Adipose tissue (tissue), 3 donors: ENCODE results near the gene NEO1. TPM values are rescaled to one million over a fixed set of nuclear protein-coding genes. Genes with fewer than 3 reads are reported as not detected.

Source experiments
- H3K27ac ChIP-seq: one replicate; pipeline ENCODE4 v1.5.1; 2013; ENCODE audit warnings: low read depth, low read length
- WGBS, 3 donors: extraction: QIAGEN DNeasy Blood & Tissue Kit; methylation state at CpG; one replicate each; pipeline ENCODE4 v1.1.7; 2013; 5-methylcytosine and 5-hydroxymethylcytosine counted together
- polyA plus RNA-seq, 3 donors: library from polyadenylated mRNA; stranded (reverse); fragments of 200-250 nt; gene quantifications; one replicate each; pipeline ENCODE4 v1.2.3, GENCODE V29; 2013
- donor health status: healthy with polysubstance abuse.
- donor health status: Bipolar disorder and iron deficiency.
- donor health status: healthy.

The NEO1 gene
- polyA plus RNA-seq, 3 donors: 5.8 to 12.2 (median 9.8) TPM

- H3K27ac ChIP-seq: no peak overlapping the region
- 88 to 95% (median 91%) methylated on average over 4 of the region's 4 CpGs for WGBS, 3 donors
Measured at GRCh38 chr15:73024168-73024567, 28.1 kb upstream of the NEO1 start.

- WGBS, 3 donors: 43 to 53% (median 52%) methylated on average over 4 of the region's 4 CpGs
- no peak overlapping the region for H3K27ac ChIP-seq
Measured at GRCh38 chr15:73026511-73027054, 25.7 kb upstream of the NEO1 start.

GRCh38 chr15:73028031-73028430 lies 24.2 kb upstream of the NEO1 start:
- no peak overlapping the region for H3K27ac ChIP-seq
- WGBS, 3 donors: 82 to 93% (median 89%) methylated on average over 6 of the region's 6 CpGs

GRCh38 chr15:73028831-73029451 lies 23.3 kb upstream of the NEO1 start:
- no peak overlapping the region for H3K27ac ChIP-seq
- WGBS, 3 donors: 49 to 65% (median 52%) methylated on average over 7 of the region's 7 CpGs

- no peak overlapping the region for H3K27ac ChIP-seq
- WGBS, 3 donors: 76 to 83% (median 79%) methylated on average over 4 of the region's 4 CpGs
Measured at GRCh38 chr15:73030122-73030679, 22.1 kb upstream of the NEO1 start.

GRCh38 chr15:73031648-73032047 lies 20.6 kb upstream of the NEO1 start:
- H3K27ac ChIP-seq: no peak overlapping the region
- 73 to 89% (median 88%) methylated on average over 2 of the region's 2 CpGs for WGBS, 3 donors

GRCh38 chr15:73033611-73034010 lies 18.7 kb upstream of the NEO1 start:
- WGBS, 3 donors: 66 to 90% (median 83%) methylated on average over 5 of the region's 5 CpGs
- H3K27ac ChIP-seq: no peak overlapping the region

GRCh38 chr15:73034221-73034620 lies 18.0 kb upstream of the NEO1 start:
- H3K27ac ChIP-seq: no peak overlapping the region
- 43 to 79% (median 71%) methylated on average over 1 of the region's 1 CpG for WGBS, 3 donors

- WGBS, 3 donors: 73 to 89% (median 82%) methylated on average over 2 of the region's 2 CpGs
- no peak overlapping the region for H3K27ac ChIP-seq
Measured at GRCh38 chr15:73035221-73035620, 17.0 kb upstream of the NEO1 start.

GRCh38 chr15:73038220-73038619 lies 14.0 kb upstream of the NEO1 start:
- no peak overlapping the region for H3K27ac ChIP-seq

GRCh38 chr15:73046073-73046472 lies 6.2 kb upstream of the NEO1 start:
- 55 to 64% (median 63%) methylated on average over 5 of the region's 5 CpGs for WGBS, 3 donors
- H3K27ac ChIP-seq: no peak overlapping the region

More at GRCh38 chr15:73038220-73038619, 14.0 kb upstream of the NEO1 start:
- 69 to 80% (median 74%) methylated on average over 4 of the region's 4 CpGs for whole genome bisulfite sequencing, 3 donors

GRCh38 chr15:73047882-73048281 lies 4.4 kb upstream of the NEO1 start:
- WGBS, 3 donors: 83 to 92% (median 86%) methylated on average over 6 of the region's 6 CpGs
- no peak overlapping the region for H3K27ac ChIP-seq

- 35 to 62% (median 47%) methylated on average over 3 of the region's 3 CpGs for WGBS, 3 donors
- H3K27ac ChIP-seq: no peak overlapping the region
Measured at GRCh38 chr15:73048624-73049295, 3.5 kb upstream of the NEO1 start.

- no peak overlapping the region for H3K27ac ChIP-seq
- WGBS, 3 donors: 67 to 72% (median 68%) methylated on average over 4 of the region's 4 CpGs
Measured at GRCh38 chr15:73049564-73050215, 2.6 kb upstream of the NEO1 start.

- no peak overlapping the region for H3K27ac ChIP-seq
- WGBS, 3 donors: 18 to 26% (median 23%) methylated on average over 10 of the region's 10 CpGs
Measured at GRCh38 chr15:73050561-73051295, 1.5 kb upstream of the NEO1 start.

- no peak overlapping the region for H3K27ac ChIP-seq
- WGBS, 3 donors: 0% methylated on average over 38 to 42 of the region's 42 CpGs
Measured at GRCh38 chr15:73051391-73051806, 864 bp upstream of the NEO1 start.

- WGBS, 3 donors: 0 to 1% (median 1%) methylated on average over 38 to 60 of the region's 61 CpGs
Measured at GRCh38 chr15:73052653-73053397, 562 bp downstream of the NEO1 start.

GRCh38 chr15:73053398-73053723 lies 1.1 kb downstream of the NEO1 start:
- 1 to 6% (median 2%) methylated on average over 8 of the region's 8 CpGs for WGBS, 3 donors
- no peak overlapping the region for H3K27ac ChIP-seq

More at GRCh38 chr15:73052653-73053397, 562 bp downstream of the NEO1 start:
- H3K27ac ChIP-seq: no peak overlapping the region
